Ecto neural progenitor cell (in vitro differentiated cells): ENCODE results near the gene POM121C.
A peak's percentile ranks its signal among the peaks of the same experiment; 100 is the strongest.
"Not testable (repeated sequence)": the region's sequence is repeated elsewhere in the genome, so short reads cannot be mapped to it uniquely, and the experiment has no call there.

ENCODE experiments used
- DNase-seq: peaks from one replicate; pipeline ENCODE4 v3.0.0-alpha.2; 2018; ENCODE audit warnings: low spot score

POM121C gene

DNA sequence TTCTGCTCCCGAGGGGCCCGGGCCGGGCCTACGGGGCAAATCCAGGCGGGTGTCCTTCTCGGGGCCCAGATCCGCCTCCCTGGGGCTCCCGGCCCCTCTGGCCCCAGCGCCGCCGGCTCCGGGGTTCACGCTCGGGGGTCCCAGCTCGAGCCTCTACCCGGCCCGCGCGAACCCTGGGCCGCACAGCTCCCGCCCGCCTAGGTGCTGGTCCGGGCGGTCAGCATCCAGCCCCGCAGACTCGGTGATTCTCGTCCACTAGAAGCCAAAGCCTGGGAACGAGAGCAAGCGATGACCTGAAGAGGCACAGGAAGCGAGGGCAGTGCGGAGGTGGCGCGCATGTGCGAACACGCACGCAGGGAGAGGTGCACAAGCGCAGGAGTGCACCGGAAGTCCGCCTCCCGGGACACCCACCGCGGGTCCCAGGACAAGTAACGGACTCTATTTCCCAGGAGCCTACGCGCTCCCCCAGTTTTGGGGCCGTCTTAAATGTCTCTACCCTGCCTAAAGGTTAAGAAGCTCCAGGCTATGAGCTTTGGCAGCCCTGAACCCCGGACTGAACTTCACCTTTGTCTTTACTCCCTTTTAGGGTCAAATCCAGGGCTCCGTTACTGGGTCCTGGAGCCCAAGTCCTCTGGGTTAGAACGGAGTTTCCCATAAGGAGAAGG, at the start of gene POM121C:
POM121C (minus strand) TSS at position 321 of the 665 bp plus-strand sequence. CDS start 44,803 bp downstream, outside the sequence.
- peak; percentile 93 for DNase-seq

- DNase-seq, result no peak
These were observed 48.7 kb upstream of the POM121C start for GRCh38 chr7:75534727-75535307.

GRCh38 chr7:75533926-75534325, 47.8 kb upstream of the POM121C start:
- DNase-seq, result no peak

GRCh38 chr7:75532639-75533038, 46.5 kb upstream of the POM121C start:
- no peak for DNase-seq

DNA sequence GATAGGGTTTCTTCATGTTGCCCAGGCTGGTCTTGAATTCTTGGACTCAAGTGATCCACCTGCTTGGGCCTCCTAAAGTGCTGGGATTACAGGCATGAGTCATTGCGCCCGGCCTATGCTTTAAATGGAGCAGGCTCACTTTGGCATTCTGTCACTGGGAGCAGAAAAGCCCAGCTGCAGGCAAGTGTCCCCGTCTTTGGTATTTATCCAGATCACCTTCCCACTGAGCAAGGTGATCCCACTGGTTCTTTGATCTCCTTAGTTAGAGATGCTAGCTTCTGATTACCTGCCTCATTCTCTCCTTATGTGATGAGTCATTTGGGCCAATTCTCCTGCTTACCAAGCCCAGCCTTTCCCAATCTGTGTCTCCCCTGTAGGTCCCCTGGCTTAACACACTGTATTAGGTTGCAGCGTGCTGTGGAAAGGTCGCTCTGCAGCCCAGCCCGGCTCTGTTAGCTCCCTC, 45.3 kb upstream of the POM121C start:
- no peak for DNase-seq

- DNase-seq, result not testable (repeated sequence)
These were observed 41.2 kb upstream of the POM121C start for GRCh38 chr7:75527224-75527722.

- DNase-seq, result not testable (repeated sequence)
These were observed 35.6 kb upstream of the POM121C start for GRCh38 chr7:75521727-75522126.

GRCh38 chr7:75518842-75519241, 32.7 kb upstream of the POM121C start:
- DNase-seq, result not testable (repeated sequence)

DNA sequence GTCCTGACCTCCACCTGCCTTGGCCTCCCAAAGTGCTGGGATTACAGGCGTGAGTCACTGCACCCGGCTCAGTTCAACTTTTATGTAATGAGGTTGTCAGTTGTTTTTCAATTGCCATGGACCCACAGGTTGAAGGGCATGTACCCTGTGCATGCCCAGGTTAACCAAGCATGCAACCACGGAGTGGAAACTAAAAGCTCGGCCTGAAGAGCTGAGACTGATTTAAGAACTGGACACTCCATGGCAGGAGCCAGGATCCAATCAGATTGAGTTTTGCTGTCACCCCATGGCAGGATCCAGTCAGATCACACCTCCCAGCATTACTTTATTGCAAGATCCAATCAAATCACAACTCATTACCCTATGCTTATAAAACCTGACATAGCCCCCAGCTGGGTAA, 22.9 kb upstream of the POM121C start:
- DNase-seq, result not testable (repeated sequence)

GRCh38 chr7:75492020-75492419, 5.9 kb upstream of the POM121C start, which contains the start of gene SPDYE5:
TSS of gene SPDYE5 (plus strand) at chr7:75492320. CDS start at chr7:75494048, 1,728 bp downstream.
- not testable (repeated sequence) for DNase-seq

DNA sequence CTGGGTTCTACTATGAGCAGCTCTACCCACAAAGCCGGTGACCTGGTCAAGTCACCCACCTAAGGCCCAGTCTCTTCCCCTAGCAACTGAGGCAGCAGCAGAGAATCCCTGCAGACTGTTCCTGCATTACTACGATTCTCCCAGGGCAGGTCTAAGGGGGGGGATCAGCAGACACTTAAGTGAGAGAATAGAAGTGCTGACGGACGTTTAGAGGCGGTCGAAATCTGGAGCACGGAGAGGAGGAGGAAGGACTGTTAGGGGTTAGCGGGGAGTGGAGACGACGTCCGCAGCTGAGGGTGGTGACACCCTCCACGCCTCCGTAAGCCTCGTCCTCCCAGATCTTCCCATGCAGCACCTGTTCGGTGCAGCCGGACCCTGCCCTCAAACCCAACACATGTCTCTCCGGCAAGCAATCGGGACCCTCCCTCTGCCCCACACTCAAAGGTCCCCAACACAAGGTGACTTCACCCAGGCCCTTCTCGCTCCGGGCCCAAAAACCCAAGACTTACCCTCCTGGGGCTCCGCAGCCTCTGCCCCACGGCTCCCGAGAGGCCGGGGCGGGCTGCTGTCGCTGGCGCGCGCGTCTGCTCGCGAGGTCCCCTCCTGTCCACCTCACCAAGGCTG, 632 bp downstream of the POM121C start:
- peak; percentile 45 for DNase-seq

GRCh38 chr7:75480313-75480712, 5.8 kb downstream of the POM121C start:
- DNase-seq, result not testable (repeated sequence)

DNA sequence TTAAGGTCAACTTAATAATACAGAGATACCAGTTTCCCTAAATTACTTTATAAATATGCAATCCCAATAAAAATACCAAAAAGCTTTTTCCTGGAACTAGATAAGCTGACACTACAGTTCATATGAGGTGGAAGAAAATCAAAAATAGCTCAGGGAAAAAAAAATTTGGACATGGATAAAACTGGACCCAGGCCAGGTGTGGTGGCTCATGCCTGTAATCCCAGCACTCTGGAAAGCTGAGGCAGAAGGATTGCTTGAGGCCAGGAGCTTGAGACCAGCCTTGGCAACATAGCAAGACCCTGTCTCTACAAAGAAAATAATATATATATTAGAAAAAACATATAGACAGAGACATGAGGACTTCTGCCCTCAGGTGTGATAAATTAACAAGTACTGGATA, 8.6 kb downstream of the POM121C start:
- DNase-seq, result not testable (repeated sequence)

DNA sequence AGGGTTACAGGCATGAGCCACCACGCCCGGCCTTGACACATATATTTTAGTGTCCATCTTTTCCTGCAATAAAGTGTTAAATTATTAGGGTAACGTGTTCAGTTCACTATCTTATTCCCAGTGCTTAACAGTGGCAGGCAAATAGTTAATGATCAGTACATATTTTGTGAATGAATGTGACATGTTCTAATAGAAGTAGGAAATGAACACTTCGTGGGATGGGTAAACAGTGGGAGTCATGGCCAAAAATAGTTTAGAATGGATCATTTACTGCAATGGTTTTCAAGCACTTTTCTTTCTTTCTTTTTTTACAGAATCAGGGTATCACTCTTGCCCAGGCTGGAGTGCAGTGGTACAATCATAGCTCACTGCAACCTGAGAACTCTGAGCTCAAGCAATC, 15.9 kb downstream of the POM121C start:
- DNase-seq, result not testable (repeated sequence)

DNA sequence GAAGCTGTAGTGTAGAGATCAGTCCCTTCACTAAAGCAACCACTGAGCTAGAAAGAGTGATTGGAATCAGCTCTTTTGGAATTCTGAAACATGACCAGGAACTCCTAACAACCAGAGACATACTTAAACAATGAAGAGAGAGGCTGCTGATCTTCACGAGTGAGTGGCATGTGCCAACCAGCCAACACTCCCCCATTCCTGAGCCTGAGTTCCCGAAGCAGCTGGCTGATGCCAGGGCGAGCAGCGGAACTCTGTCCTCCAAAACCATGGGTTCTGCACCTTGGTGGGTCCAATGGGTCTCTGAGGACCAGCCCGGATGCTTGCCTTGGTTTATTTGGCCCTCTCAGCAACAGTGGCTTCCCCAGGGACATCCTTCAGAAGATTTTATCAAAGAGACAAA, 25.6 kb downstream of the POM121C start:
- not testable (repeated sequence) for DNase-seq

- not testable (repeated sequence) for DNase-seq
These were observed 28.1 kb downstream of the POM121C start for GRCh38 chr7:75458034-75458433.

GRCh38 chr7:75456403-75456802, 29.7 kb downstream of the POM121C start:
- DNase-seq, result not testable (repeated sequence)

DNA sequence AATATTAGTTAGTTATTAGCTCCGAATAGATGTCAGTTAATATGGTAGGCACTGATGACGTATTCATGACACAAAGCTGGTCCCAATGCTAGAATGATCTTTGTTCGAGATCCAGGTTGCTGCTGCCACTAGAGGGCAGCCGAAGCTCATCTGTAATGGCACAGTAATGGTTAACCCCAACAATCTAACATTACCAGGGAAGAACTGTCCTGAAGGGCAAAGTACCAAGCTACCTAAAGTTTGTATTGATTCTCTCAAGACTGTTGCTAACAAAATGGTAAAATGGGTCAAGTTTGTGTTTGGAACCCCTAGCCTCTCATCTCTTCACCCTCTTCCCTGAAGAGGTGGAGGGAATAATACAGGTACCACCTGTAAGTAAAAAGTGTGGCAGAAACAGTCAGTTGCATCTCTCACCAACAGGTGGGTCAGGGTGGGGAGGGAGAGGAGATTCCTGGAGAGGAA, 33.6 kb downstream of the POM121C start:
- DNase-seq, result not testable (repeated sequence)

GRCh38 chr7:75449946-75450345, 36.2 kb downstream of the POM121C start:
- not testable (repeated sequence) for DNase-seq

GRCh38 chr7:75442465-75443111, 43.5 kb downstream of the POM121C start:
- DNase-seq, result peak; percentile 49

- not testable (repeated sequence) for DNase-seq
These were observed 44.0 kb downstream of the POM121C start for GRCh38 chr7:75442101-75442464.

GRCh38 chr7:75439000-75439399, 47.1 kb downstream of the POM121C start:
- DNase-seq, result not testable (repeated sequence)
